ENCODE data around the gene RIMS4. TPM values are rescaled to one million over a fixed set of nuclear protein-coding genes. Genes with fewer than 3 reads are reported as not detected.
A peak's percentile ranks its signal among the peaks of the same experiment; 100 is the strongest.

The RIMS4 gene
- total RNA-seq, 1 donor from 2014 or later: 0.06 TPM

DNA sequence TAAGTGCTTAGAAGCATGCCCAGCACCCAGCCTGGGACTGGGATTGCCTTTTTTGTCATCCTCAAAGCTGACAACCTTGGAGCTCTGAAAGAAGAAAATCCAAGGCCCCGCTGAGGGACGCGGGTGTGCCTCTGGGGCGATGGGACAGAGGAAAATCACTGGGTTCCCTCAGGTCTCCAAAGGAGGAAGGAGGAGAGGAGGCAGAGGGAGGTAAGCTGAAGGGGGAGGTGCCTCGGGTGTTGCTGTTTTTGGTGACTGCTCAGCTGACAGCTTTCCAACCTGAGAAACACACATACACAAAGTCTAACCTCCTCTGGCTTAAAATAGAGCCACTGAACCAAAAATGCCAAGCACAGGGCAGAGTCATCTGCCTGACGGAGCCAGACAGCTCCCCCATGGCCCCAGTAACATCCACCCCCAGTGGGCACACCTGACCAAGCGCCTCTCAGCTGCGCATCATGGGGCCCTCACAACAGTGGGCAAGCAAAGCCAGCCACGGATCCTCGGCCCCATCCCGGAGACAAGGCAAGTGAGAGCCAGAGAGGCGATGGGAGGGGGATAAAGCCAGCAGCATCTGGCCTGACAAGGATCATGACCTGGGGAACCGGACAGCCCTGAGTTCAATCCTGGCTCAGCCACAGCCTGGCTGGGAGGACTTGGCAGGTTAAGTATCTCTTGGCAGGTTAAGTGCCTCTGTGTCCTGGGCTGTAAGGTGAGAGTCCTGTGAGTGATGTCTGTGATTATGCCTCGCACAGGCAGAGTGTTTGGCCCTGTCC lies 67.9 kb downstream of the RIMS4 start:
- DNase-seq (ENCODE audit: low spot score): no peak

GRCh38 chr20:44739942-44740341 lies 70.4 kb downstream of the RIMS4 start:
- DNase-seq (ENCODE audit: low spot score): no peak

DNA sequence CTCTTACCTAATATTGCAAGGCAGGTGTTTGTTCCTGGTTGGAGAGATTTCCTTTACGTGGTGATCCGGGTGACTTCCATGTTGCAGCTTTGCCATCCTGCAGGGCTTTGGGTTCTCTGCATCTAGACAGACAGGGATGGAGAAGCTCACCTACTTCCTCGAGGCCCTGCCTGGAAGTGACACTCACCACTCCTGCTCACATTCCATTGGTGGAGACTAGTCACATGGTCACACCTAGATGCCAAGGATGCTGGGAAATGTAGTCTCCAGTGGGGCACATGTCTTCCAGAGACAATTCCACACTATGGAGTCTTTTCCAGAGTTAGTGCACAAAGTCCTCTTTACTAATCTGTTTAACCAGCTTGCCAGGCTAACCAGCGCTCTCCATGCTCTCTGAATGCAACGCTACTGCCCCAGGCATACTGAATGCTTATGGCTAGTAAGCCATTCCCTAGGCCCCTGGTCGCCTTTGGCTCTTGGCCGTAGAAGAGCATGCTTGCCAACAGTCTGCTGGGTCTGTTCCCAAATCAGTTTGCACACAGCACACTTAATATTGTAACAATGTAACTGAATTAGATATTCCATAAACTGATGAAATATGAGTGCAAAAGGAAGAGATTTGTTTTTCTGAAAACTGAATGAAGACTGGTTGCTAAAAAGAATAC lies 71.4 kb downstream of the RIMS4 start:
- peak; percentile 83 for DNase-seq (ENCODE audit: low spot score)

- DNase-seq (ENCODE audit: low spot score): no peak
These were observed 73.2 kb downstream of the RIMS4 start for GRCh38 chr20:44737116-44737515.

DNA sequence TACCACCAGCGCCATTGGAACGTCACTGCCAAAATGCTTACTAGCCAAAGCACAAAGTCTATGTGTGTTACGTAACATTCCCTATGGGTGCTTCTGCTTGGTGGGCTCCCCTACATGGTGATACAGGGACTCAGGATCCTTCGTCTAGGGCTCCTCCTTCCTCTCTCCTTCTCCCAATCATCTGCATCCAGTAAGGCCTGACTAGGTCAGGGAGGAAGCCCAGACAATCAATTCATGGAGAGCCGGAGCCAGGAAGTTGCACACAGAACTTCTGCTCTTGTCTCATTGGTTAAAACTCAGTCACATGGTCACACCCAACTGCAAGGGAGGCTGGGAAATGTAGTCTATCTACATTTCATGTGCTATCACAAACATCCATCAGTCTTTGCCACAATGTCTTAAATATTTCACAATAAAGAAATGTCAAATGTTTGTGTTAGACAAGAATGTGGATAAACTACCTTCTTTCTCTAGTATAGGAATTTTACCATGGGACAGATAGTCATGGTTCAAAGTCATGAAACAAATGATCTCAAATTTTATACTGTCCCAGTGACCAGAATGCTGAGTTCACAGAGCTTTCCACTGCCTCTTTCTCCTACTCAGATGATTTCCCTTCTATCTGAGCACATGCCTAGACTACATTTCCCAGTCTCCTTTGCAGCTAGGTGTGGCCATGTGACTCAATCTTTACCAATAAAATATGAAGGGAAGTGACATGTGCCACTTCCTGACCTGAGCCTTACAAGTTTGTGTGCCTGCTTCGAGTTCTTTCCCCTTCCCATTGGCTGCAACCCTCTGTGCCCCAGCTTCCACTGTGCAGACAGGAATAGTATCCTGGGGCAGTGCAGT lies 74.0 kb downstream of the RIMS4 start:
- peak; percentile 85 for DNase-seq (ENCODE audit: low spot score)

DNA sequence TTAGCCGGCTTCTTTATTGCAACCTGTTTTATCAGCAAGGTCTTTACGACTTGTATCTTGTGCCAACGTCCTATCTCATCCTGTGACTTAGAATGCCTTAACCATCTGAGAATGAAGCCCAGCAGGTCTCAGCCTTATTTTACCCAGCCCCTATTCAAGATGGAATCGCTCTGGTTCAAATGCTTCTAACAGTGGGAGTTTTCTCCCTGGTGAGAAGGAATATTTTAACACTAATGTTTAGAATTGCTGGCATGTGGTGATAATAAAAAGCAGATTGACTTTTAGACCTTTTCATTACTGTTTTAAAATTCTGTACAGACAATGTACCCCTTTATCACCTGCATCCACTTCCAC lies 74.6 kb downstream of the RIMS4 start:
- DNase-seq (ENCODE audit: low spot score): no peak

DNA sequence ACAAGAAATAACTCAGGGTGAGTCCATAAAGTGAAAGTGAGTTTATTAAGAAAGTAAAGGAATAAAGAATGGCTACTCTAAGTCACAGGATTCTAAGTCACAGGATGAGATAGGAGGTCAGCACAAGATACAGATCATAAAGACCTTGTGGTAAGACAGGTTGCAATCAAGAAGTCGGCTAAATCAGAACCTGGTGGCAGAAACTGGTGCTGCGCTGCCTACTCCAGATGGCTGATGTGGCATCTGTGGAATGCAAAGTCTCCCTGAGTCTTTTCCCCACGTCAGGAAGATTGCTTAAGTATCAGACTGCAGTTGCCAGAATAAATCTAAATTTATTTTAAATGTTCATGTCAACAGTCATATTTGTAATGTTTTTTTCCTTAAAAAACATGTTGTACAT lies 75.4 kb downstream of the RIMS4 start:
- no peak for DNase-seq (ENCODE audit: low spot score)

DNA sequence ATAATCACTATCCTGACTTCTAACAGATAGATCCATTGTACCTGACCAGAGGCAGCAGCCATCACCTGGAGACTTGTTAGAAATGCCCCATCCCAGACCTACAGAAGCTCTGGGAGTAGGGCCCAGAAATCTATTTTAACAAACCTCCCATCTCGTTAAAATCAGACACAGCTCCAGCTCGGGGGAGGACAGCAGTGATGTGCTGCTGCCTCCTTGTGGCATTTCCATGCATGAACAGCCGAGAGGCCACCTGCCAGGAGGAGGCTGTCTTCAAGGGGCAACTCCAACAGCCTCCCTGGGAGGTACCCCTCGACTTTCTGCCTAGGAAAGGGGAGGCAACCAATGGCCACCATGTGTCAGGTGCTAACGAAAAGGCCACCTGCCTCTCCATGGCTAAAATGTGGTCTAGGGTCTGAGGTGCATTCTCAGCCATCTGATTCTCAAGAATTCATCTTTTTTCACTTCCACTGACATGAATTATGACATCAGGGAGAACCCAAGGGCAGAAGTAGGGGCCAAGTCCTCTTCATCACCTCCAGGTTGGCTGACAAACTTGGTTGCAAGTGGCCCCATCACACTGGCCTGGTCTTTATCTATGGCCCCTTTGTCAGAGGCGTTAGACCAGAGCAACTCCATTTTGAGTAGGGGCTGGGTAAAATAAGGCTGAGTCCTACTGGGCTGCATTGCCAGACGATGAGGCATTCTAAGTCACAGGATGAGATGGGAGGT lies 76.8 kb downstream of the RIMS4 start:
- DNase-seq (ENCODE audit: low spot score): peak; percentile 64

DNA sequence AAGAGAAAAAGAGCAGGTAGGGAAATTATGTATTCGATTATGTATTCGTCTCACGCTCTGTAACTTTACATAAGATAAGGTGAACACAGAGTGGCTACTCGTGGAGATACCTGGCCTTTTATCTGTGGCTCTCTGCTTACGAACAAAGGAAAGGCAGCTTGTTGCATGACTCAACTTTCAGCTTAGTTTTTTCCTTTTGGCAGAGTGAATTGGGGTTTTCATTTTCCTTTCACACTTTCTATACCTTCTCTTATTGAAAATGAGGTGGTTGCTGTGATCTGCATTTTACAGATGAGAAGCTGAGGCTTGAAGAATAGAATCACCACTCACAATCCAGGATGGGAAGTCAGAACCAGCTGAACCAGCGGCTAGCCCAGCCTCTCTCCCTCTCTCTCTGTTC lies 78.0 kb downstream of the RIMS4 start:
- DNase-seq (ENCODE audit: low spot score): no peak

- no peak for DNase-seq (ENCODE audit: low spot score)
These were observed 78.7 kb downstream of the RIMS4 start for GRCh38 chr20:44731657-44732056.

GRCh38 chr20:44730441-44730840 lies 79.9 kb downstream of the RIMS4 start:
- DNase-seq (ENCODE audit: low spot score): no peak

GRCh38 chr20:44728801-44729443 lies 81.4 kb downstream of the RIMS4 start:
- peak; percentile 42 for DNase-seq (ENCODE audit: low spot score)

GRCh38 chr20:44727651-44728050 lies 82.7 kb downstream of the RIMS4 start:
- DNase-seq (ENCODE audit: low spot score): no peak

DNA sequence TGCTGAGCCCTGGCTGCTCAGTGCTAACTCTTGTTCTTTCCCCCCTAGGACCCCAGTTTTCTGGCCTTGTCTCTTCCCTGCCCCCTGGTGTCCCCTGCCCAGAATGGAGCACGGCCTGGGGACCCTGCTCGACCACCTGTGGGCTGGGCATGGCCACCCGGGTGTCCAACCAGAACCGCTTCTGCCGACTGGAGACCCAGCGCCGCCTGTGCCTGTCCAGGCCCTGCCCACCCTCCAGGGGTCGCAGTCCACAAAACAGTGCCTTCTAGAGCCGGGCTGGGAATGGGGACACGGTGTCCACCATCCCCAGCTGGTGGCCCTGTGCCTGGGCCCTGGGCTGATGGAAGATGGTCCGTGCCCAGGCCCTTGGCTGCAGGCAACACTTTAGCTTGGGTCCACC lies 83.3 kb downstream of the RIMS4 start:
- no peak for DNase-seq (ENCODE audit: low spot score)

GRCh38 chr20:44725837-44726236 lies 84.5 kb downstream of the RIMS4 start:
- no peak for DNase-seq (ENCODE audit: low spot score)

DNA sequence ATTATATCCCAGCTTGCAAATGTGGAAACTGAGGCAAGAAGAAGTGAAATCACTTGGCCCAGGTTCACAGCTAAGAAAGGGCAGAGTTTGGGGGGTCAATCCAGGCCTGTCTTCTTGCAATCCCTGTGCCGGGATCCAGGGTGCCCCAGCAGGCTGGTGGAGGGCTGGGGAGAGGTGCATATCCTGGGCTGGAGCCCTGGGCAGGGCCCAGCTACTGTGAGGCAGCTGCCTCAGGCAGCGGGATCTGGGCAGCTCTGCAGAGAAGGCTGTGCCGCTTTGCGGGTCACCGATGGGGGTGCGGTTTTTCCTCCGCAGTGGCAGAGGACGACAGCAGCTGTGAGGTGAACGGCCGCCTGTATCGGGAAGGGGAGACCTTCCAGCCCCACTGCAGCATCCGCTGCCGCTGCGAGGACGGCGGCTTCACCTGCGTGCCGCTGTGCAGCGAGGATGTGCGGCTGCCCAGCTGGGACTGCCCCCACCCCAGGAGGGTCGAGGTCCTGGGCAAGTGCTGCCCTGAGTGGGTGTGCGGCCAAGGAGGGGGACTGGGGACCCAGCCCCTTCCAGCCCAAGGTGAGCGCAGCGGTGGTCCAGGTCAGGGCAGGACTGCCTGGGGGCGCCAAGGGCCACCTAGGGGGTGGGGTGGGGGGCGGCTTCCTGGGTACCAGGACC lies 85.8 kb downstream of the RIMS4 start:
- DNase-seq (ENCODE audit: low spot score): no peak

DNA sequence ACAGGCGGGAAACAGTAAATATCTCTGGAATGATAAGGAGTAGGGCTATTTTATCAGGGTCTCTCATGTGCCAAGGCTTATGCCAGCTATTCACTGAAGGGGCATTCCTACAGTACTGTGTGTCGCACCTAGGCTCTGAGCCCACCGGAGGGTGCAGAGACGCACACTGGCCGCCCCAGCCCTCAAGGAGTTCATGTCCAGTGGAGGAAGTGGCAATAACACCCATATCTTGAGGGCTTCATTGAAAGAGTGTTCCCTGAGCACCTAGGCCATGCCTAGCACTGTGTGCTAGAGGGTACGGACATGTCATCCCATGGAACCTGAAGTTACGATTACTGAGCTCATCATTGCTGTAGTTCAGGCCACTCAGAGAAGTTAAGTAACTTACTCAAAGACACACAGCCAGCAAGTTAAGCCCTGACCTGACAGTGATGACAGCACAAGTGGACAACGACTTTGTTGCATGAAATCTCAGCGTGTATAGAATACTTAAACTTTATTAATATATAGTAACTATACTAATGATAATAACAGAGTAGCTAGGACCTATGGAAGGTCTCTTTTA lies 86.5 kb downstream of the RIMS4 start:
- DNase-seq (ENCODE audit: low spot score): no peak

DNA sequence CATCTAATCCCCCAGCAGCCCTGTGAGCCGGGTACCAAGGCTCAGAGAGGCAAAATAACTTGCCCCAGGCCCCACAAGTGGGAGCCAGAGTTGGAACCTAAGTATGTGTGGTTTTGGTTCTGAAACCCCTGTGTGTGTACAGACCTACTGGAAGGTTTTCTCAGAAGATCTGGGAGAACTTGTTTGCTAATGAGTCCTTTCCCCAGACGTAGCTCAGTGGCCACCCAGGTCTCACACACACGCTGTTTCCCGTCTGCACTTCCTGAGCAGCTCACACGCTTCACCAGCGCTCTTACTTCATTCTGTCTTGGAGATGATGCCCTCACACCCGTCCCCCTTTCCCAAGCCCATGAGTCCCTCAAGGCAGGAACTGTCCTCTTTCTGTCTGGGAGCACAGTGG lies 87.0 kb downstream of the RIMS4 start:
- DNase-seq (ENCODE audit: low spot score): no peak

DNA sequence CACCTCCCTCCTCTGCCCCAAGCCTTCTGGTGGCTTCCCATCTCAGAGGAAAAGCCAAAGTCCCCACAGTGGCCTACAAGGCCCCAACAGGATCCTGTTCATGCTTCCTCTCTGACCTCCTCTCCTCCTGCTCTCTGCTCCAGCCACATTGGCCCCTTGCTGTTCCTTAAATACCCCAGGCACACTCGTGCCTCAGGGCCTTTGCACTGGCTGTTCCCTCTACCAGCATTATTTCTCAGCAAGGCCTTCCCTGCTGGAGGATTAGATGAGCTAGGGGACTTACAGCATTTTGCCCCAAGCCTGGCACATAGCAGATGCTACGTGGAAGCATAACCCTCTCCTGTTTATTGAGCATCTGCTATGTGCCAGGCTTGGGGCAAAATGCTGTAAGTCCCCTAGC lies 87.4 kb downstream of the RIMS4 start:
- DNase-seq (ENCODE audit: low spot score): no peak

DNA sequence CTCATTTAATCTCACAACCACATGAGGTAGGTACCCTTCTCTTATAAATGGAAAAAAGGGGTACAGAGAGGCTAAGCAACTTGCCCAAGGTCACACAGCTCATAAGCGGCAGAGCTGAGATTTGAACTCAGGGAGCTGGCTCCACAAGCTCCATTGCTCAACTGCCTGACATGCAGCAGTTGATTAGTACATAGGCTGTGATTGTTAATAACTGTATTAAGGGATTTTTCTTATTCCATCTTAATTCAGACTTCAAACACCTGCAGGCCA lies 88.6 kb downstream of the RIMS4 start:
- no peak for DNase-seq (ENCODE audit: low spot score)

Data from mucosa of gallbladder (tissue), 1 donor.